Measurements from ENCODE around the gene PRKD1. TPM values are rescaled to one million over a fixed set of nuclear protein-coding genes. Genes with fewer than 3 reads are reported as not detected.

PRKD1 gene
- total and polyA plus RNA-seq, 11 donors = 0.99 to 8.8 (median 3.6) TPM

GRCh38 chr14:29930283-29930682 lies 2.6 kb upstream of the PRKD1 start:
- WGBS, 4 donors = 68 to 72% (median 70%) methylated on average over 2 of the region's 2 CpGs
- TF ChIP-seq, protein P1, sequence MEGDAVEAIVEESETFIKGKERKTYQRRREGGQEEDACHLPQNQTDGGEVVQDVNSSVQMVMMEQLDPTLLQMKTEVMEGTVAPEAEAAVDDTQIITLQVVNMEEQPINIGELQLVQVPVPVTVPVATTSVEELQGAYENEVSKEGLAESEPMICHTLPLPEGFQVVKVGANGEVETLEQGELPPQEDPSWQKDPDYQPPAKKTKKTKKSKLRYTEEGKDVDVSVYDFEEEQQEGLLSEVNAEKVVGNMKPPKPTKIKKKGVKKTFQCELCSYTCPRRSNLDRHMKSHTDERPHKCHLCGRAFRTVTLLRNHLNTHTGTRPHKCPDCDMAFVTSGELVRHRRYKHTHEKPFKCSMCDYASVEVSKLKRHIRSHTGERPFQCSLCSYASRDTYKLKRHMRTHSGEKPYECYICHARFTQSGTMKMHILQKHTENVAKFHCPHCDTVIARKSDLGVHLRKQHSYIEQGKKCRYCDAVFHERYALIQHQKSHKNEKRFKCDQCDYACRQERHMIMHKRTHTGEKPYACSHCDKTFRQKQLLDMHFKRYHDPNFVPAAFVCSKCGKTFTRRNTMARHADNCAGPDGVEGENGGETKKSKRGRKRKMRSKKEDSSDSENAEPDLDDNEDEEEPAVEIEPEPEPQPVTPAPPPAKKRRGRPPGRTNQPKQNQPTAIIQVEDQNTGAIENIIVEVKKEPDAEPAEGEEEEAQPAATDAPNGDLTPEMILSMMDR (IDR thresholded peaks at IDR 0.05) = no peak
- TF ChIP-seq POLR2A (IDR thresholded peaks at IDR 0.05) = no peak

GRCh38 chr14:29928117-29928640 lies 532 bp upstream of the PRKD1 start:
- TF ChIP-seq, protein P1 (IDR thresholded peaks at IDR 0.05) = no peak
- no peak for TF ChIP-seq POLR2A (IDR thresholded peaks at IDR 0.05)
- H3K27me3 ChIP-seq = peaks cover 0 to 20% (median 0%) of the 10 kb centered on the region in 9 donors
- no peaks in the 10 kb centered on the region for H3K36me3 ChIP-seq
- peak overlapping the region; percentile 65 to 93 (median 84) for H3K4me3 ChIP-seq
- intact Hi-C loops (cut with DNase I) = loop anchor here in 7 of 10 donors (5.0 to 10.0 kb wide), 7 partner anchors 113 to 376 kb away; no protein-coding TSS in a partner anchor
- H3K4me1 ChIP-seq = peaks cover 0 to 25% (median 13%) of the 10 kb centered on the region in 12 donors
- DNase-seq (no peak), ATAC-seq (peak in 2 of 4 donors; percentile 4 to 7)
- 22 to 51% (median 35%) methylated on average over 16 to 23 of the region's 23 CpGs for WGBS, 4 donors
- H3K27ac ChIP-seq = peak overlapping the region; percentile 52 to 89 (median 80)
- no peaks in the 10 kb centered on the region for H3K9me3 ChIP-seq

More at GRCh38 chr14:29930283-29930682, 2.6 kb upstream of the PRKD1 start:
- no peaks in the 10 kb centered on the region for H3K36me3 ChIP-seq
- intact Hi-C loops (cut with DNase I) = loop anchor here in 1 of 10 donors (10.0 kb wide), 1 partner anchor 375 kb away; no protein-coding TSS in a partner anchor
- H3K9me3 ChIP-seq = no peaks in the 10 kb centered on the region
- H3K27me3 ChIP-seq = peaks cover 0 to 20% (median 0%) of the 10 kb centered on the region in 9 donors
- no peak overlapping the region for H3K4me3 ChIP-seq
- H3K4me1 ChIP-seq = peaks cover 0 to 22% (median 13%) of the 10 kb centered on the region in 12 donors
- no peak for ATAC-seq
- H3K27ac ChIP-seq = no peak overlapping the region
- DNase-seq = no peak

- Histone ChIP-seq H3K27ac (peak overlapping the region; percentile 52 to 89 (median 80)), H3K36me3 (no peaks in the 10 kb centered on the region), H3K4me1 (peaks cover 0 to 25% (median 13%) of the 10 kb centered on the region in 12 donors), H3K4me3 (peak overlapping the region; percentile 65 to 93 (median 84)), H3K27me3 (peaks cover 0 to 20% (median 0%) of the 10 kb centered on the region in 9 donors), H3K9me3 (no peaks in the 10 kb centered on the region)
- peak; percentile 45 to 73 (median 59) for DNase-seq
- TF ChIP-seq, protein P1 (IDR thresholded peaks at IDR 0.05) = peak in 7 of 12 donors; percentile 4 to 42 (median 27)
- no peak for TF ChIP-seq POLR2A (IDR thresholded peaks at IDR 0.05)
- intact Hi-C loops (cut with DNase I) = loop anchor here in 7 of 10 donors (5.0 to 10.0 kb wide), 7 partner anchors 112 to 375 kb away; no protein-coding TSS in a partner anchor
- WGBS, 4 donors = 0 to 1% (median 1%) methylated on average over 37 to 51 of the region's 51 CpGs
- peak in 3 of 4 donors; percentile 58 to 72 (median 69) for ATAC-seq
Observed at GRCh38 chr14:29926701-29927375, 809 bp downstream of the PRKD1 start.

DNA sequence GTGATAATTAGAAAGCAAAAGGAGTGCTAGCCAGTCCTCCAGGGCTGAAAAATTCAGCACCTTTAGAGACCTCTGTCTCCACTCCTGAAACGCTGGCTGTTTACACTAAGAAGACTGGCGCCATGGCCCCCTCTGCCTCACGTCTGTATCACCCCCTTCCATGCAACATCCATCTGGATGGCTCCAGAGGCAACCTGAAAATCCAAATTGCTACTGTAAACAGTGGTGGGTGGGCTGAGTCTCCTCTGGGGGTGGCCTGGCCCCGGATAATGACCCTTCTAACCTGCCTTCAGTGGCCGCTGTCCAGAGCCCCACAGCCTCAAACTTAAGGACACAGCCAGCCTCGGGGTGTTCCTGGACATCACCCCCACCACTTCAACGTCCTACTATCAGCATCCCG lies 1.4 kb downstream of the PRKD1 start:
- peak overlapping the region in 2 of 12 donors; percentile 81 to 86 for H3K27ac ChIP-seq
- no peaks in the 10 kb centered on the region for H3K36me3 ChIP-seq
- peak overlapping the region in 11 of 12 donors; percentile 65 to 93 (median 83) for H3K4me3 ChIP-seq
- intact Hi-C loops (cut with DNase I) = loop anchor here in 7 of 10 donors (5.0 to 10.0 kb wide), 7 partner anchors 111 to 374 kb away; no protein-coding TSS in a partner anchor
- H3K4me1 ChIP-seq = peaks cover 0 to 25% (median 13%) of the 10 kb centered on the region in 12 donors
- no peaks in the 10 kb centered on the region for H3K9me3 ChIP-seq
- no peak for TF ChIP-seq POLR2A (IDR thresholded peaks at IDR 0.05)
- TF ChIP-seq, protein P1 (IDR thresholded peaks at IDR 0.05) = no peak
- peaks cover 0 to 20% (median 0%) of the 10 kb centered on the region in 9 donors for H3K27me3 ChIP-seq
- no peak for DNase-seq
- no peak for ATAC-seq
- 12 to 18% (median 16%) methylated on average over 8 of the region's 8 CpGs for WGBS, 4 donors
